RPMI8226 (cell line): Measurements from ENCODE around the gene SIX3.
A peak's percentile ranks its signal among the peaks of the same experiment; 100 is the strongest.

Experiments
- DNase-seq: peaks from one replicate; pipeline ENCODE4 v3.0.0-alpha.2; 2015

The SIX3 gene

DNA sequence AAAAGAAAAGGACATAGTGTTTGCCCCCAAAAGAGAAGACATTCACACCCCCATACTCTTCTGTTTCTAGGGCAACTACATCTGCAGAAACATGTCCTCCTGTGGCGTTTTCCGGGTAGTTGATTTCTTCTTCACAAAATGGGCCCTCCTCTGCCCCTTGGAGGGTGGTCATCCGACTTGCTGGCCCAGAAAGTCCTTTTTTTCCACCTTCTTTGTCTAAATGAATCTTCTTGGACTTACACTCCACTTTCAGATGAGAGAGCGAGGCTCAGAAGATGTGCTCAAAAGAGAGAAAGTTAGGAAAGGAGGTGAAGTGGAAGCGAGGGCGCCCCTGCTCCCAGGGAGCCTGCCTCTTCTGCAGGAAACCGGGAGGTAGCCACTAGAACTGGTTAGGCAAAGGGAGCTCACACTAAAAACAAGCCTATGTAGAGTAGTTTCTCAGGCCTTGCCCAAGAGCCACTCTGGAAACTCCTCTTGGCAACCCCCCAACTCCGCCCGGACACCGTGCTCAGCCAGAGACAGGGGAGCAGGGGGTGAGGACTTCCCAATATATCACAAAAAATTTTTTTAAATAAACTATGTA lies 10.2 kb upstream of the SIX3 start:
- no peak for DNase-seq

DNA sequence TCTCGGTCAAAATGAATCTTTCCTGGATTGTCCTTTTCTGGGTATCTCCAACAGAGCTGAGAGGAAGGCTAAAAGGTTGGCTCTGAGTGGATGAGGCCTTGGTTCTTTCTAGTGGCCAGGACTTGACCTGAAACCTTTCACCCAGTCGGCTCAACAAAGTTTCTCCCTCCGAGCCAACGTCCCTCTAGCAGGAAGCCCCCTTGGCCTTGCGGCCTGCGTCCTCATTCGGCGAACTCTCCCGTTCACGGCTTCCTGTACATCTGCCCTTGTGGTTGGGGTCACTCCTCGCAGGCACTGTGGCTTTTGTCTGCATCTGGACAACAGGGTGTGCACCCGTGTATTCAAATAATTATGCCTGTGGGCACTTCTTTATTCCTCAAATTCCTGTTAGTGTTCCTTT lies 9.4 kb upstream of the SIX3 start:
- DNase-seq, result no peak

DNA sequence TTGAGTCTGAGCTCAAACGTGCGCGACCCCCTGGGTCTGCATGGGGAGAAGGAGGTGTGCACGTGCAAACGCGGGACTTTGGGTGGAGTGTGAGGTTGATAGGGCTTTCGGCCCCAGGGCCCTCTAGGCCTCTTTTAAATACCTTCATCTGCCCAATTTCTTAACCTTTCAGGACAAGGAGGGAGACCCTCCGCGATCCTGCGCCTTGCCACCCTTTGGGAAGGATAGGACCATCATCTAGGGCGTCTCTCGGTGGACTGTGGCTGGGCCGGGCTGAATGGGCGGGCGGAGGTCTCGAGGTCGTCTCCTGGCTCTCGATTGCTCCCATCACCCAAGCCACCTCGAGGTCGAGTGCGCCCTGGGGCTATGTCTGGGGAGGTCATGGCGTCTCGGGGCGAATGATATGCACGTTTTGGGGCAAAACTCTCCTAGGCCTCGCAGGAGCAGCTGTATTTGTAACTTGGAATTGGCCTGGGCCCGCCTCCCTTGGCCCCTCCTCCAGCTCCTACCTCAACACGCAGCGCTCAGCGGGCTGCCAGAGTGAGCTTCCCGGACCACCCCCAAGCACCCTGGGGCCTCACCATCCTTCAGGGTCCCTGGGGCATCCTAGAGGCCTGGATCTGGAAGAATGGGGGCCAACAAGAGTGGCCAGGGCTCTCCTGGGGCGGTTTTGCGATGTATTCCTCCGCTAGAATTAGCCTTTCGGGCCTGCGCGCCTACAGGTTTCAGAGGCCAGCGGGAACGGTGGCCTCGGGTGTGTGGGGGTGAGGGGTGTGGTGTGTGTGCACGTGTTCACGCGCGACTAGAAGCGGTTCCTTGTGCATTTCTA lies 8.7 kb upstream of the SIX3 start:
- DNase-seq, result no peak

DNA sequence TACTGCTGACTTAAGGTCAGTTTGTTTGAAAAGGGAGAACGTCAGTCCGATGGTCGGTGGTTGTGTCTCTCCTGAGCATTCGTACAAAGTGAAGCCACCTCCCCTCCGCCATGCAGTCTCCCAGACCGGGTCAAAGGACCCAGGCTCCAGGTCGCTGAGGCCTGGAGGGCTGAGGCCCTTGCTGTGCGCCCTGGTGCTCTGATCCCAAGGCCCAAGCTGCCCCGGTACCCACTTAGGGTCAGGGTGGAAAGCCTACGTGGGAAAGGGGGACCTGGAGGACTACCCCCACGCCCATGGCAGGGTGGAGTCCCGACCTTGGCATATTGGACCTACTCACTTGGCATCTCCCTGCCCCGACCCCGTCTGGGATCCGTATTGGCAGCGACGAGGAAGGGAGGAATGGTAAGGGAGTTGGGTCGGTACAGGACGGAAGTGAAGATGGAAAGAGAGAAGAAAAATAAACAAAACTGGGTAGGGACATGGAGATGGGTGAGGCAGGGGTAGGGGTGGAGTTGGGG lies 8.0 kb upstream of the SIX3 start:
- no peak for DNase-seq

DNA sequence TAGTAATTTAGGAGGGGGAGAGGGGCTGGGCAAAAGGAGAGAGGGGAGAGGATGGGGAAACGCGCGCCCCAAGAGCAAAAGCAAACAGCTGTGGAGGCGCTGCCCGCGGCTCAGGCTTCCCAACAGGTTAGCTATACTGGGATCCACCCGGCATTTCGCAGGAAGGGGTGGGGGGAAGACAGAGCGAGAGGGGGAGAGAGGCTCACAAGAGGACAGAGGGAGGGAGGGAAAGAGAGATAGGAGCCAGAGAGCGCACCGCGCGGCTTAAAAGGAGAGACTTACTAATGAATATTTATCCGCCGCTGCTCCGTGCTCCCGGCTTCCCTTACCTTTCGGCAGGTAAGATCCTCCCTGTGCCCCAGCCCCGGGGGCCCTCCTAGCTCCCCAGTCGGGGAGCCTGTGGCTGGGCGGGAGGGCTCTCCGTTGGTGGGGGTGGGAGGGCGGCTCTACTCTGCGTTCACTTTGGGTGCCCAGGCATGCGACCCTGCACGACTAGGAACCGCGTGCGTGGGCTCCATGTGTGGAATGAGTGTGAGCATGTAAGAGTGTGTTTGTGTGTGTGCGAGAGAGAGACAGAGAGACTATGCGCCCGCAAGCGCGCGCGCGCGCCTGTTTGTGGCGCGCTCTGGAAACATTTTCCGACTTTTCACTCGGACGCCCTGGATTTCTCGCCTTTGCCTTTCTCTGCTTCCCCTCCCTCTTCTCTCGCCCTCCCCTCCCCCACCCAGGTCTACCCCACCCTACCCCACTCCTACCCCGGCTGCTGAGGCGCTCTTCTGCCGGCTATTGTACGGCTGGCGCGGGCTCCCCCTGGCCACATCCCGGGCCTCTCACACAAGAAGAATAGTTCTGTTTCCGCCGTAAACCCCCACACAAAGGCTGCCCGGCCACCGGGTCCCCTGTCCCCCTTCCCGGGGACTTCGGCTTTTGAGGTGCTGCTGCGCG lies 7.2 kb upstream of the SIX3 start:
- no peak for DNase-seq

DNA sequence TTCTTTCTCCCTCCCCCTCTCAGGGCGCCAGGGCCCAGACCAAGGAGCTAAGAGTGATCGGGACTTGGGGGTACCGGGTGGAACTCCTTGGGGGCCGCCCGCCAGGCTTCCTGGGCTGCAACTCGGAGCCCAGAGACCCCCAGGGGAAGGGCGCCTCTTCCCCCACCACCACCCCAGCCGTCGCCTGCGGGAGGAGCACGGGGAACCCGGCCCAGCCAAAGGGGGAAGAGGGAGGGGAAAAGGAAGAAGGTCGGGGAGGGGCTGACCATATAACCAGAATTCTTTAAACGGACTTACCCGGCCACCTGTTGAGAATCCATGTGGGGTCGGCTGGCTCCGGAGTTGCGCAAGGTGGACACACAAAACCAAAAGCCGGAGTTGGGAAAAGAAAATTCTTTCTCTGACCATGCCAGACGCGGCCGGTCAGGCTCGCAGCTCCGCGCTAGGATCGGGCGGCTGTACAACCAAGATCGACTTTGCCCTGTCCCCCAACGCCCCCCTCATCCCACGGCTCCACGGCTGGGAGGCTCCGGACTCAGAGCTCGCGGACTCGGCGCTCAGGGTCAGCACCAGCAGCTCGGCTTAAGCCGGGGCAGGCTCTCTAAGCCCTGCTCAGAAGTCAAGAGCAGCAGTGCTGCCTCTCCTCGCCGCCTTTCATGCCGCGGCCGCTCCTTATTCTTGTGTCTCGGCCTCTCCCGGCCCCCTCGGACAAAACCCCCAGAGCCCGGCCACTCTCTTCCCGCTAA lies 6.3 kb upstream of the SIX3 start:
- DNase-seq, result no peak

DNA sequence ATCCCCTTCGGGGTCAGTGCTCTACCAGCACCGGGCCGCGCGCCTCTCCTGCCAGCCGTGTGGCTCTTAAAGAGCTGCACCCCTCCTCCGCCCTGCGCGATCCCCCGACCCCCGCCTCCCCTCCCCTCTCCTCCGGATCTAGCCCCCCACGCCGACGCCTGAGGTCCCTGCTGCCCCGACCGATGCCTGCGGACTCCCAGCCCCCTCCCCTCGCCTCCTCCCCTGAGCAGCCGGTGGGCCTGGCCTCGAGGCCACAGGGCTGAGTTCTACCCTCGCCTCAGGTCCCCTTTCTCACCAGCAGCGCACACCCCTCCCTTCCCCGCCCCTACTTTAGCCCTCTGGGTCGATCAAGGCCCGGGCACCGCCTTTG lies 5.8 kb upstream of the SIX3 start:
- no peak for DNase-seq

DNA sequence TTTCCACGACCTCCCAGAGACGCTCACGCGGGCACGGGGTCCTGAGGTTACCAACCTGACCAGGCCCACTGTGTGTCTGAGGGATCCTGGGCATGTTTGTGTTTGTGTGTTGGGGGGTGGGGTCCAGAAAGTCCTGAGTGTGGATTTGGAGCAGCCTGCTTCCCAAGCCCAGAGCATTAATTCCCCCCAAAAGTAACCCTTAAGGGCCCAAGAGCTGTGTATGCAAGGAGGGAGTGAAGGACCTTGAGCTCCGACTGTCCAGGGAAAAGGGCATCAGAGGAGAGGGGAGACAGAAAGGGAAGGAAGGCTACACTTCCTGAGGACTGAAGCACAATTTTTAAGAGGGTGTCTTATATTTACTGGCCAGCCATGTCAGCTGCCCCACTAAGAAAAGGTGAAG lies 5.2 kb upstream of the SIX3 start:
- DNase-seq, result no peak

DNA sequence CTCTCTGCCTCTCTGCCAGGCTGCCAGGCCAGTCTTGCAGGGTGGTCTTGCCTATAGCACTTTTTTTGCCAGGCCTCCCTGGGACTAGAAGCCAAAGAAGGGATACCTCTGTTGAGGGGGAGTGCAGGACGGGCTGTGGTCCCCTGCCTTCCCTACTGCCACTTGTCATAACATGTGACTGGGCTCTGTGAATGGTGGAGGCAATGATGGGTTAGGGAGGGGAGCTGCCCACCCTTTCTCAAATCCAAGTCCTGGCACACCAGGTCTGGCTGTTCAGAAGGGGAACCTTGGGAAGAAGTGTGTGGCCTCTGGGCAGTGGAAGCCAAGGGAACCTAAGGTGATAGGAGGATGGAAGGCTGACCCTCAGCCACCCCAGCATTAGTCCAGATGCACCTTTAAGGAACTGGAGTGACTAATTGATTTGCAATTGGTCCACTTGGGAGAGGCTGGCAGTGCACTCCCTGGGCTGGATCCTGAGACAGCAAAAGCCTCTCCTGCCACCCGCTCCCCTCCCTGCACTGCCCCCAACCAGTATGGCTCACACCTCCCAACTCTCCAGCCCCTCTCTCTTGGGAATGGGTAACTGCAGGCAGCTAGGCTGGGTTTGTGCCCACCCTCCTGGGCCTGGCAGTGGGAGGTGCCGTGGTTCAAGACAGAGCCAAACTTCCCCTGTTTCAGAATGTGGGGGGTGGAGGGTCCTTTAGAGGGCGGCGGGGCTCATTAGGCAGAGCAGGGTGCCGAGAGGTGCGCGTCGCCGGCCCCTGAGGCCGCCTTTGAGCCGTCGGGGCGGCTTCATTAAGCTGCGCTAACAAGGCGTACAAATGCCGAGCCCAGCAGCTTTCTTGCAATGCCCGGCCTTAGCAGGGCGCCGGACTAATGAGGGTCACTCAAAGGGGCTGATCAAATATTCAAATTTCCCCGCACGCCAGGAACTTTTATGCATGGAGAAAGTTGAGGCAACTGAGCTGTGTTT lies 4.5 kb upstream of the SIX3 start:
- no peak for DNase-seq

DNA sequence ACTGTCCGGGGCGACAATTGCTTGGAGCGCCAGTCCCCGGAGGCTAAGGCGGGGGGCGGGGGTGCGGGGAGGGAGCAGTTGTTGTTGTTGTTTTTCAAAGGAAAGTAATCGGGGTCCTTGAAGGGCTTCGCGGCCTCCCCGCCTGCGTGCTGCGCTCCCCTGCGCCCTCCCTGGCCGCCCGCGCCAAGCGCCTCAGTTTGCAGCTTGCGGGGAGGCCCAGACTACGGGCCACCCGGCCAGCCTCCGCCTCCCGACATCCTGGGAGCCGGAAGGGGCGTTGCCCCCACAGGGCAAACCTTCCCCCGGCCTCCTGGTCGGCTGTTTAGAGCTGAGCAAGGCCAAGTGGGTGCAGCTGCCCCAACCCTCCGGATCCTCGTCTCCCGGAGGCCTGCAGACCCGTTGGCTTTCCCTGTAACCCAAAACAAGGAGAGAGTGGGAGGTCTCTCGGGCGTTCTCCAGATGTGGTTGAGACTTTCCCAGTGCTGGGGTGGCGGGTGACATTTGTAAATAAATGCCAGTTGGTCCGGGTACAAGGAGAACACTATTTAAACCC lies 3.7 kb upstream of the SIX3 start:
- DNase-seq, result peak; percentile 36

DNA sequence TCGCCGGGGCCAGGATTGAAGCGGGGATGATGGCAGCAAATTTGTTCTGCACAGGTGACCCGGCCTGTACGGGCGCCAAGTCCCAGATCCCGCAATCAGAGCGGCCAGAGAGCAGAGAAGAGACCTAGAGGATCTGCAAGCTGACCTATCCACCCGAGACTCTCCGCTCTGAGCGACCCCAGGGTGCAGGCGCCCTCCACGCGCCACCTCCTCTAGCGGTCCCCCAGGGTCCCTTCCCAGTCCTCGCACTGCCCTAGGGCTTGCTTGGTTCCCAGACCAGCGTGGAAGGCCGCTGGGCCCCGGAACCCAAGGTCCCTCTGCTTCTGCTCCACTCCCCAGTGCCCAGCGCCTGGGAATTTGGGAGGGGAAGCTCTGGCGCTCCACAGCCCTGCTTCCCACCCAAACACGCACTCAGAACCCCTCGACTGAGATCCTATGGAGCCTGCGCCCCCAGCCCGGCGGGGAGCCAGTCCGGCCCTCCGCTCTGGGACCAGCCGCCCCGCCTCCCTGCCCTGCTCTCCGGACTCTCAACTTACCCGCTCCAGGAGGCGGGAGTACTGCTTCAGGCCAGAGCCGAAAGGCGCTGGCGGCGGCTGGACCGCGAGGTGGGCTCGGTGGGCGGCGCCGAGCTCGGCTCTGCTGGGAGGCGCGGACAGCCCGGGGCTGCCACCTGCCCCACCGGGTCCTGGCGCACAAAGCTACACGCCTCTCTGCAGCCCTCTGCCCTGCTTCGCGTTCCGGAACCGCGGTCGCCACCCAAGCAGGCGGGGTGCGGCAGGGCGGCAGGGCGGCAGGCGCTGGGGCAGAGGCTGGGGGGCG lies 3.0 kb upstream of the SIX3 start:
- no peak for DNase-seq

DNA sequence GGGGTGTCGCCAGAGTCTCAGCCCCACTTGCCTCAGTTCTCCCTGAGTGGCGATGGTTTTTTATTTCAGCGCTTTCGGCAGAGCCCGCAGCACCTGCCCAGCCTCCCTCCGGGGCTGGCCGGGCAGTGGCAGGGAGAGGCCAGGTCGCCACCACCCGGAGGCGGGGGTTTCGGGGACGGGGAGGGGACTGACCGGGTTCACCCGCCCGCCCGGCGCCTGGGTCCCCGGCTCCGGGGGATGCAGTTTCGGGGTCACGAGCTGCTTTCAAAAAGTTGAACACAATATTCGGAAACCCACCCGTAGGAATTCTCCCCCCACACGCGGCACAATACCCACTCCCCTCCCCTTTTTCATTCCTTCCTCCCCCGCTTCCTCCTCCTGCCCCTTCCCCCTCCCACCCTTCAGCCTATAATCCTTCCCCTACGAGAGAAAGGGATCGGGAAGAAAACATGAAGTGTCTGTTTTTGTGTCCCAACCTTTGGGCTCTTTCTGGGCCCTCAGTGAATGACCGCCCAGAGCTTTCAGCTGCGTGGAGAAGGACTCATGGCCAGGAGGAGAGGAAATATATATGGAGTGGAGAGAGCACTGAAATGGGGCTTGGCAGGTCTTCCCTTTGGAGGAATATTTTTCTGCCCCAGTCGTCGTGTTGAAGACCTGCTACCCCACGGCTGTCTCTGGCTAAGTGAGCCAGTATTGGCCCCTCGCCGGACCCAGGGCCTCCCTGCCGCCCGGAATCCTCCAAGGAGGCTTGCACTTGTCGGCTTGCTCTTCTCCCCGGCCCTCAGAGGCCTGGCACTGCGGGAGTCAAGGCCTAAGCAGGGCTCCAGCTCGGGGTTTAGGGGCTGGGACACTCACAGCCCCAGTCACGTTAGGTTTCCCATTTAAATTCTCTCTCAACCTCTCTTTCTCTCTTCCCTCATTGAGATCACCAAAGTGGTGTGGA lies 2.1 kb upstream of the SIX3 start:
- no peak for DNase-seq

DNA sequence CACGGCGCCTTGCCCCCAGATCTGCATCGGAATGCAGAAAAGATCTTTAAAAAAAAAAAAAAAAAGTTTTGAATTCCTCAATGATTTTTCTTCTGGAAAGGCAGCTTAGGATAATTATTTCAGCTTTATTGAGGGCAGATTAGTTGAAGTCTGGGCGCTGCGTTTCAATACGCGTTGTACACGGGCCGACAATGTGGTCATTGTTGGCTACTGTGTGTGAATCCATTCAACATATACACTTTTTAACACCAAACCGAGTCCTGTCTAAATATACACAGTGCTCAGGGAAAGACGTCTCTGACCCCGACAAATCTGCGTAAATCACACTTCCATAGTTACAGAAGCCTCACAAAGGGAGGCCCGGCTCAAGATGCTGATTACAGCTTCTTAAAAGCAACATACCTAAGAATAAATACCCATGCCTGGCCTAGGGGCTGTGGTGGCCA lies 1.4 kb upstream of the SIX3 start:
- DNase-seq, result no peak

DNA sequence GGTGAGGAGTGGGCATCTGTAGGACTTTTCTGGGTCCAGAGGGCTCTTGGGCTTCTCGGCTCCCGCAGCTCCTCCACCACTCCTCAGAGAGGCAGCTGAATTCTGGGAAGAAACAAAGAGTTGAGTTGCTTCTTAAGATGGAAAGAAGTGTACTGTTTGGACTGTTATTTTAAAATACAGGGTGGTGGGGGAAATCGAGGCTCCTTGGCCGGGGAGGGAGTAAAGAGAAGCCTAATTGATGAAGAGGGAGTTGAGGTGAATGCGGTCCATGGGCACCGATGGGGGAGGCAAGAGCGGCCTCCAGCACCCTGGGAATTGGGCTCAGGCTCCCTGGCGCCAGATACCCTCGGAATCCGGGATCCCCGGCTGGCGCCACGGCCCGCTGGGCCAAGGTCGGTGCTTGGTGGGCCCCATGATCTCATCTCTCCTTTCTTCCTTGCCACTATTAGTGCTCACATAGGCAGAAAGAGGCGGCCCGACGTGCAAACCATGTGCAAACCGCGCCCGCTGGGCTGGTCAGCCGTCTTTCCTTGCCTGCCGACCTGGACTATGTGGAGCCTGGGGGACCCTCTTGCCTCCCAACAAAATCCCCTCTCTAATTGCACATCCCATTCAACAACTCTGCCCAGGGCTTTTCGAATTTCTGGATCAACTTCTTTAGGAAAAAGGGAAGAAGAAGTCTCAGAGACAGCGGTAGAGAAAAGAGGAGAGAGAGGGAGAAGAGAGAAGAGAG lies 604 bp upstream of the SIX3 start:
- no peak for DNase-seq

DNA sequence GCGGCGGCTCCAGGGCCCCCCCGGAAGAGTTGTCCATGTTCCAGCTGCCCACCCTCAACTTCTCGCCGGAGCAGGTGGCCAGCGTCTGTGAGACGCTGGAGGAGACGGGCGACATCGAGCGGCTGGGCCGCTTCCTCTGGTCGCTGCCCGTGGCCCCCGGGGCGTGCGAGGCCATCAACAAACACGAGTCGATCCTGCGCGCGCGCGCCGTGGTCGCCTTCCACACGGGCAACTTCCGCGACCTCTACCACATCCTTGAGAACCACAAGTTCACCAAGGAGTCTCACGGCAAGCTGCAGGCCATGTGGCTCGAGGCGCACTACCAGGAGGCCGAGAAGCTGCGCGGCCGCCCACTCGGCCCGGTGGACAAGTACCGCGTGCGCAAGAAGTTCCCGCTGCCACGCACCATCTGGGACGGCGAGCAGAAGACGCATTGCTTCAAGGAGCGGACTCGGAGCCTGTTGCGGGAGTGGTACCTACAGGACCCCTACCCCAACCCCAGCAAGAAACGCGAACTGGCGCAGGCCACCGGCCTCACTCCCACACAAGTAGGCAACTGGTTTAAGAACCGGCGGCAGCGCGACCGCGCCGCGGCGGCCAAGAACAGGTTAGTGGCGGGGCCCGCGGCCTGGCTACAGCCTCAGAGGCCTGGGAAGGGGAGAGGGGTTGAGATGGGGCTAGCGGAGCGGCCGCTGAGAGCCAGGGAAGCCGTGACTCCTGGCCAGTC lies 965 bp downstream of the SIX3 start:
- DNase-seq, result no peak

DNA sequence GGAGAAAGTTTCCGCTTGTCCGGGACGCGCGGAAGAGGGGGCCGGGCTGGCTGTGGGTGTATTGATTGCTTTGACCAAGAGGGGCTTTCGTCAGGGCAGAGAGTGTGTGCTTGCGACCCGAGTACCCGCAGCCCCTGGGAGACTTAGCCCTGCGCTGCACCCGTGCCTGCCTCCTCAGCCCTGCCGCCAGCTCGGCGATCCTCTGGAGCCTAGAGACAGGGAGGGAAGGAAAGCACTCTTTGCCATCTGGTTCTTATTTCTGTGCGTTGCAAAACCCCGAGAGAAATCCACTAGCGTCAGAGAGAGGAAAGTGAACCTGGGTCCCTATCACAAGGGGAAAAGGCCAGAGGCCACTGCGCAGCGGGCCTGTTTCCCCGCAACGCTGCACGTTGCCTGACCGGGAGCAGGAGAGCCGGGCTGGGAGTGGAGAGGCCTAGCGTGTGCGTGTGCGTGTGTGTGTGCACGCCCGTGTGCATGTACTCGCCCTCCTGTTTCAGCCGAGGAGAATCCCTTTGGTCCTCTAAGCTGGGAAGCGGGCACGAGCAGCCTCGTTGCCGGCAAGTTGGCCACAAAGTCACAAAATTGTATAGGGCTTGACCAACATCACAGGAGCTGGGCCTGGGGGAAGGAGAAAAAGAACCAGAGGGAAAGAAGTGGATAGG lies 1.7 kb downstream of the SIX3 start:
- DNase-seq, result no peak

DNA sequence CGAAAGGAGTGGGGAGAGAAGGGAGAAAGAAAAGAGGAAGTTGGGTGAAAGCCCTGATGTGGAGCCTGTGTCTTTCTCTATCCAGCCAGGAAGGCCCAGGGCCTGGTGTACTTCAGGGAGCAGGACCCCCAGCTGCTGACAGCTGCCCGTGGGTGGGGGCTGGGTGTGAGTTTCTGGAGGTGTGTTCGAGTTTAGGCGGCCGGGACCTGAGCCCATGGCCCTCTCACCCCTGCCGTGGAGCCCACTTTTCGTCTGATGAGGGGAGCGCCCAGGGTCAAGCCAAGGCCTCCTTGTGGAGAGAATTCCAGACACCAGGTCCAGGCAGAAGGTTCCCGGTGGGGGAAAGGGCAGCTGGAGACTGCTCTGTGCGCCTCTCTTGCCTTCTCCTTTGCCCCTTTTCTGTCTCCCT lies 2.2 kb downstream of the SIX3 start:
- no peak for DNase-seq
